NB4 (cell line): ENCODE data around the gene SOBP.

Experiments
- DNase-seq: peaks from one replicate; pipeline ENCODE4 v3.0.0; 2010; ENCODE audit warnings: low read depth
- H3K4me3 ChIP-seq: one replicate; pipeline ENCODE4 v1.5.1; 2011; ENCODE audit warnings: mild to moderate bottlenecking, low read depth, low read length, moderate library complexity
- CTCF ChIP-seq: IDR thresholded peaks from one replicate; pipeline ENCODE4 v1.5.1; 2012; ENCODE audit warnings: low read depth, low read length
- MAX ChIP-seq: IDR thresholded peaks from 2 replicates; pipeline ENCODE4 v1.6.1; 2011; ENCODE audit warnings: low read depth, low read length
- MYC ChIP-seq: IDR thresholded peaks from 2 replicates; pipeline ENCODE4 v1.6.1; 2011; ENCODE audit warnings: low read depth, low read length
- POLR2A ChIP-seq: IDR thresholded peaks from 2 replicates; pipeline ENCODE4 v1.6.1; 2011; ENCODE audit warnings: mild to moderate bottlenecking; ENCODE audit not compliant: insufficient read length; ENCODE audit errors: extremely low read depth

Gene SOBP

GRCh38 chr6:107540465-107540857 lies 50.5 kb downstream of the SOBP start:
- no peak for DNase-seq
- no peak overlapping the region for H3K4me3 ChIP-seq
- no peak for TF ChIP-seq CTCF
- no peak for TF ChIP-seq POLR2A
- TF ChIP-seq MAX = no peak
- TF ChIP-seq MYC = no peak

GRCh38 chr6:107542192-107542668 lies 52.3 kb downstream of the SOBP start:
- TF ChIP-seq CTCF = no peak
- TF ChIP-seq MYC = no peak
- no peak for TF ChIP-seq POLR2A
- no peak for TF ChIP-seq MAX
- no peak for DNase-seq
- no peak overlapping the region for H3K4me3 ChIP-seq

GRCh38 chr6:107543088-107543487 lies 53.2 kb downstream of the SOBP start:
- DNase-seq = no peak
- H3K4me3 ChIP-seq = no peak overlapping the region
- TF ChIP-seq MAX = no peak
- TF ChIP-seq MYC = no peak
- no peak for TF ChIP-seq CTCF
- no peak for TF ChIP-seq POLR2A

GRCh38 chr6:107543567-107543966 lies 53.6 kb downstream of the SOBP start:
- no peak for TF ChIP-seq MYC
- TF ChIP-seq MAX = no peak
- TF ChIP-seq CTCF = no peak
- no peak for TF ChIP-seq POLR2A
- H3K4me3 ChIP-seq = no peak overlapping the region
- no peak for DNase-seq

- TF ChIP-seq MYC (no peak), CTCF (no peak), POLR2A (no peak), MAX (no peak)
- no peak for DNase-seq
- no peak overlapping the region for H3K4me3 ChIP-seq
These were observed 55.8 kb downstream of the SOBP start for GRCh38 chr6:107545763-107546162.
